Neural progenitor cell (in vitro differentiated cells): Measurements from ENCODE around the gene FARS2.

Source experiments
- EZH2 ChIP-seq: fragments of 200-600 bp; sonication (generic); IDR thresholded peaks from 2 replicates; pipeline ENCODE4 v1.6.1; 2017; ENCODE audit warnings: antibody characterized with exemption, mild to moderate bottlenecking, moderate library complexity
- TF ChIP-seq, protein P1 (sequence below): fragments of 200-600 bp; sonication (generic); IDR thresholded peaks from 2 replicates; pipeline ENCODE4 v1.5.1; 2017; ENCODE audit warnings: antibody characterized with exemption, mild to moderate bottlenecking

DNA sequence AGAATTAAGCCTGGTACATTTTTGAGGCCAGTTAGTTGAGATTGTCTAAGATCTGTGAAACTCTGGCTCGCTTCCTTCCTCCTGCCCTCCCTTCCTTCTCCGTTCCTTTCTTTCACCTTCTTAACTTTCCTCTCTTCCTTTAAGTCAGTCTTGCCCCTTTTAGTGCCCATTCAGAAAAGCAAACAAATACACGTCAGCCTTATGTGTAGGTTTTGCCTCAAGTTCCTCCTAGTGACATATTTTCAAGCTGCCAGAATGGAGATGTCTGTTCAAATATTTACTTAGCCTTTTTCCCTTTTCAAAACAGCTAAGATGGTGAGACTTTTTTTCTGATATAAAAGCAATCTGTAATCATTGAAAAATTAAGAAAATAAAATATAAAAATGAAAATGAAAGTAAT lies 178.4 kb downstream of the FARS2 start:
- no peak for TF ChIP-seq EZH2
- TF ChIP-seq, protein P1, sequence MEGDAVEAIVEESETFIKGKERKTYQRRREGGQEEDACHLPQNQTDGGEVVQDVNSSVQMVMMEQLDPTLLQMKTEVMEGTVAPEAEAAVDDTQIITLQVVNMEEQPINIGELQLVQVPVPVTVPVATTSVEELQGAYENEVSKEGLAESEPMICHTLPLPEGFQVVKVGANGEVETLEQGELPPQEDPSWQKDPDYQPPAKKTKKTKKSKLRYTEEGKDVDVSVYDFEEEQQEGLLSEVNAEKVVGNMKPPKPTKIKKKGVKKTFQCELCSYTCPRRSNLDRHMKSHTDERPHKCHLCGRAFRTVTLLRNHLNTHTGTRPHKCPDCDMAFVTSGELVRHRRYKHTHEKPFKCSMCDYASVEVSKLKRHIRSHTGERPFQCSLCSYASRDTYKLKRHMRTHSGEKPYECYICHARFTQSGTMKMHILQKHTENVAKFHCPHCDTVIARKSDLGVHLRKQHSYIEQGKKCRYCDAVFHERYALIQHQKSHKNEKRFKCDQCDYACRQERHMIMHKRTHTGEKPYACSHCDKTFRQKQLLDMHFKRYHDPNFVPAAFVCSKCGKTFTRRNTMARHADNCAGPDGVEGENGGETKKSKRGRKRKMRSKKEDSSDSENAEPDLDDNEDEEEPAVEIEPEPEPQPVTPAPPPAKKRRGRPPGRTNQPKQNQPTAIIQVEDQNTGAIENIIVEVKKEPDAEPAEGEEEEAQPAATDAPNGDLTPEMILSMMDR: no peak
